Germinal center (tissue), 1 donor: ENCODE data around the gene GSTT4.
"Not testable (repeated sequence)": the region's sequence is repeated elsewhere in the genome, so short reads cannot be mapped to it uniquely, and the experiment has no call there.

ENCODE experiments used
- DNase-seq: peaks from one replicate; pipeline ENCODE4 v3.0.0; 2012; ENCODE audit warnings: mixed read lengths, low spot score

Gene GSTT4

DNA sequence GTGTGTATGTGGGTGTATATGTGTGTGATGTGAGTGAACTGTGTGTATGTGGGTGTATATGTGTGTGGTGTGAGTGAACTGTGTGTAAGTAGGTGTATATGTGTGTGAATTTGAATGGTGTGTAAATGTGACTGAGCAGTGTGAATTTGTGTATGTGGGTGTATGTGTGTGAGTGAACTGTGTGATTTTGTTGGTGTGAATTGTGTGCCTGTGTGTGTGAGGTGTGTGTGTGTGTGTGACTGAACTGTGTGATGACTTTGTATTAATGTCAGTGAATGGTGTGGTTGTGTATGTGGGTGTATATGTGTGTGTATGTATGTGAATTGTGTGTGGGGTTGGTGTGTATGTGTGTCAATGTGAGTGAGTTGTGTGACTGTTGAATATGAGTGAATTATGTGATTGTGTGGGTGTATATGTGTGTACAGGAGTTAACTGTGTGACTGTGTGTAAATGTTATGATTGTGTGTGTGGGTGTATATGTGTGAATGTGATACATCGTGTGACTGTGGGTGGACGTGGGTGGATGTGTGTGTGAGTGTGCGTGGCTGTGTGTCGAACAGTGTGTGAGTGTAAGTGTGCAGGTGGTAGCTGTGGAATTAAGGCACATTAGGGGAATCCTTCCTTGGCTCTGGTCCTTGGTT lies 18.6 kb downstream of the GSTT4 start:
- not testable (repeated sequence) for DNase-seq

DNA sequence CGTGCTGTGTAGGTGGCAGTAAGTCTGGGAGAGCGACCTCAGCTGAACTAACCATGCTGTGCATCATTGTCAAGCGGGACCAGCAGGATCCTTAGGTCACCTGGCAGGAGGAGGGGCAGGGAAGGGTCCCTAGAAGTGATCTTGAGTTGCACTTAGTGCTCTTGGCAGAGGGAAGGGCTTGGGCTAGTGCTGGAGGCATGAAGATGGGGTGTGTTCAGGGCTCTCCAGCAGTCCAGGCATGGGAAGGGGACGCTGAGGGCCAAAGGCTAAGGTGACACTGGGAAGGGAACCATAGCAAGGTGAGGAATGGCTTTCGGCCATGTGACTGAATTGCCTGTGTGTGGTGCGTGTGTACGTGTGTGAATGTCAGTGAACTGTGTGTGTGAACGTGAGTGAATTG lies 19.2 kb downstream of the GSTT4 start:
- DNase-seq: not testable (repeated sequence)

DNA sequence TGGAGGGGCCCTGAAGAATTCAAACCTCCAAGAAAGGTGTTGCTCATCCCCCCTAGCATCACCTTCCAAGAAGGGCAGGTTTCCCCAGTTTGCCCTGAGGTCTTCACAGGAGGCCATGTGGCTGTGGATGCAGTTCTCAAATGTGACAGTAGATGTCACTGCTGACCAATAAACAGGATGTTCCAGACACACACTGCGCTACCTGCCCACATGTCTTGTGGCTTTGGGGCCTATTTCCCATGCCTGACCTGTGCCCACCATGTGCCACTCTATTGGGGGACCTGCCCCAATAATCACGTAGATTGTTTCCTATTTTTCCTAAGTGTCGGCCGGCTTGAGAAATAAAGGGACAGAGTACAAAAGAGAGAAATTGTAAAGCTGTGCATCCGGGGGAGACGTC lies 20.8 kb downstream of the GSTT4 start:
- DNase-seq: peak; percentile 13

DNA sequence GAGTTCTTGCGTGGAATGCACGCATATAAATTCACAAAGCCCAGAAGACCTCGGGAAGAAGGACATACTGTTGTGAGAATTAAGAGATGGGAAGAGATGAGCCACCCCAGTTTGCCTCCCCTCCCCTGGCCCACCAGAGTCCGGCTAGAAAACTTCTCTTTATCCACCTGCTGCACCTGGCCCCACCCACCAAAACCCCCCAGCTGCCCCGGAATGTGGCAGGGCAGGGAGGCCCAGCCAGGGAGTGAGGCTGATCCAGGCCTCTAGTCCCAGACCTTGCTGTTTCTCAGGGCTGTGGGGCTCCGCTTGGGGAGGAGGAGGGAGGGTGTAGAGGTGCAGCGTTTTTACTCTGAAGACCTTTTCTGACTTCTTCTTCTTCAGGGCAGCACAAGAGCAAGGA lies 24.7 kb downstream of the GSTT4 start:
- DNase-seq: not testable (repeated sequence)

DNA sequence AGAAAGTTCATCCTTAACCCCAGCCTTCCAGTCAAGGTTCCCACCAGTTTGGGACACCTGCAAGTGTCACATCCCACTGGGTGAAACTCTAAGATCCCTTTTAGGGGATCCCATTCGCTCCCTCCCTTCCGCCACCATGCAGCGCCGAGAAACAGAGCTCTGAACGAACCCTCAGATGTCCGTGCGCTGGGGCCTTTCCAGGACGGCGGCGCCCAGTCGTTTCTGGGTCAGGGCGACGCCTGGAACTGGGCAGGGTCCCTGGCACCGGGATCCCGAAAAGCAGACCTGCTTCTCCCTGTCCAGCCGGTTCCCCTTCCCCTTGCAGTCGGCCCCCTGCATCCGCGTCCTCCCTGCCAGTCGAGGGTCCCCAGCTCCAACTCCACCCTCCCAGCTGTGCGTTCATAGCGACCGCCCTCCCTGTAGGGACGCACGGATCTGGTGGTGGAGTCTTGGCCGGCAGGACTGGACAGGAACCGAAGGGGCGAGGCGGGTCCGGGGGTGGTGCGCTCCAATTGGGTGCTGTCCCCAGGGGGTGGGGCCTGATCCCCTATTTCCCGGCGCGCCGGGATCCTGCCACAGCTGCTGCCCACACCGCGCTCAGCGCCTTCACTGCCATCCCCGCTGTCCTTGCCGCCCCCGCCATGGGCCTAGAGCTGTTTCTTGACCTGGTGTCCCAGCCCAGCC lies 25.6 kb downstream of the GSTT4 start, which contains the start of gene GSTT2:
Gene GSTT2 (plus strand): TSS at position 578 of the 684 bp plus-strand sequence.
- not testable (repeated sequence) for DNase-seq

DNA sequence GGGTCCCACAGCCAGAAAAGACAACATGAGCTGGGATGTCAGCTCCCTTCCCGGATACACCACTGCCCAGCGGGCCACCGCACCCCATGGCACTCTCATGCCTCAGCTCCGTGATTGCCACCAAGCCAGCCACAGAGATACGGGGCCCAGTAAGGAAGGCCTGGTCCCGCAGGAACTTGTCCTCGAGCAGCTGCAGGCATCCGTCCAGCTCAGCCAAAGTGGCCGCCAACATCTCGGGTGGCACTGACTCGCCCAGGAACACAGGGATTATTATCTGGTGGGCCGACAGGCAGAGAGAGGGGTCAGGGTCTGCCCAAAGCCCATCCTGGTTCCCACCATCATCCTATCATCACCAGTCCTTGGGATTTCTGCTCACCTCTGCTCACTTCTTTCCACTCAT lies 27.9 kb downstream of the GSTT4 start:
- not testable (repeated sequence) for DNase-seq

DNA sequence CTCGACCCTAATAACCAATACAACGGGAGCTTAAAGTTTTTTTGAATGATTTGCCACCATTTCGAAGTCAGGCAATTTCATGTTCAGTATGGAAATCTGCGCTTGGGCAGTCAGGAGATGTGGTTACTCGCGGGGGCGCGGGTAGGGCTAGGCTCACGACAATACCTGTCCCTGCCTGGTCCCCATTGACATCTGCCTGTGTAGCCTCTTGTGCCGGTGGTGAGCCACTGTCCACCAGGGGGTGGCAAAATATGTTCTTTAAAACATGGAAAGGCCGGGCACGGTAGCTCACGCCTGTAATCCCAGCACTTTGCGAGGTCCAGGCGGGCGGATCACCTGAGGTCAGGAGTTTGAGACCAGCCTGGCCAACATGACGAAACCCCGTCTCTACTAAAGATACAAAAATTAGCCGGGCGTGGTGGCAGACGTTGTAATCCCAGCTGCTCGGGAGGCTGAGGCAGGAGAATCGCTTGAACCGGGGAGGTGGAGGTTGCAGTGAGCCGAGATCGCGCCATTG lies 30.4 kb downstream of the GSTT4 start:
- DNase-seq: not testable (repeated sequence)

DNA sequence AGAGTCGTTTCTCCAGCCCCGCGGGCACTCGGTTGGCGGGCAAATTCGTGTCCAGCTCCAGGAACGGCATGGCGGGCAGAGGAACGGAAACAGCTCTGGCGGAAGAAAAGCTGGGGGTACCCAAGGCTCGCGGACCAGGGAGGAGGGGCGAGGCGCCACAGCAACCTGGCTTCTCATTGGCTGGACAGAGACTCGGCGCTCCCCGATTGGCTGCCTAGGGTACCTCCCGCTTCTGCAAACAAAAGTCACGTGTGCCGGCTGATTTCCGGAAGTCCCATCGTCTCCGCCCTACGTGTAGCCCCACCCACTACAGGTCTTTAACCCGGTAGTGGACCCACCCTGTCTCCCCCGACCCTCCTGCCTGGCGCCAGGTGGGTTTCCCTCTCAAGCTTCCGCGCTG lies 30.9 kb downstream of the GSTT4 start, which contains the start of gene DDT:
Gene DDT (minus strand): TSS at position 97 of the 400 bp plus-strand sequence. CDS start 27 bp downstream, at position 70.
- DNase-seq: not testable (repeated sequence)

DNA sequence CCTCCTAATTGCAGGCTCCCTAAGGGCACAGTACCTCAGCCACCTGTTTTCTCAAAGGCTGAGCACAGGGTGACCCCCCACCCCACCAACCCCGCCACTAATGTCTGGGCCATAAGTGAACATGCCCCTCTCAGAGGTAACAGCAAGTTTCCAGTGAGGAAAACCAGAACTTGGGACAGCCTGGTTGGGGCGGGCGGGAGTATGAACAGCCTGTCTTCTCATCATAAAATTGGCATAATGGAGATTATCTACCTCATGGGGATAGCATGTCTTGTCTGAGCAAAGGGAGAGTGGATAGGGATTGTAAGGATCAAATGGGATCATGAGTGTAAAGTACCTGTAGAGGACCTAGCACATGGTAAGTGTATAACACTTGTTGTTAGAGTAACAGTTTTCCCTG lies 33.3 kb downstream of the GSTT4 start:
- not testable (repeated sequence) for DNase-seq

DNA sequence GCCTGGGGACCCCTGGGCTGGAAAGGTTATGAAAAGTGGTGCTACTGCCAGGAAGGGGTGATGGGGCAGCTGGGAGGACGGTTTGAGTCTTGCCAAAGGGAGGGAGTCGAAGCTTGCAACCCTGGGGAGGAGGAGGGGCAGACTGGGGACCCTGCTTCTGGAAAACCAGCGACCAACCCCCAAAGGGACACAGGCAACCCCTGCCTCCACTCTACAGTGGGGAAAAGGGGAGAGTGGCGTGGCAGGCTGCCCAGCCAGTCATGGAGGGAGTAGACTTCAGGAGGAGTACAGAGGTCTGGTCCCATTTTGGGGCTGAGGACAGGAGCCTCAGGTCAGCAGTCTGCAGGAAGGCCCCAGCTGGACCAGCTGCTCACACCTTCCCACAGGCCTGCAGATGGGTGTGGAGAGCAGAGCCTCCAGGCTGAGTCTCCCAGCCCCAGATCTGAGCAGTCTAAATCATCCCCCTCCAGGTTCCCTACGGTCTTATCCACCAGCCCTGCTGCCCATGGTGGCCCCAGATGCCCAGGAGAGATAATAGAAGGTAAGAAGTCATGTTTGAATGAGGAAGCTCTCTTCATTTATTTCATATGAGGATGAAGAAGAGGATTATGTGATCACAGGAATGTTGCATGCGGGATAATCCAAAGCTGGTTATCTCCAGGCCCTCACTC lies 34.3 kb downstream of the GSTT4 start:
- no peak for DNase-seq

DNA sequence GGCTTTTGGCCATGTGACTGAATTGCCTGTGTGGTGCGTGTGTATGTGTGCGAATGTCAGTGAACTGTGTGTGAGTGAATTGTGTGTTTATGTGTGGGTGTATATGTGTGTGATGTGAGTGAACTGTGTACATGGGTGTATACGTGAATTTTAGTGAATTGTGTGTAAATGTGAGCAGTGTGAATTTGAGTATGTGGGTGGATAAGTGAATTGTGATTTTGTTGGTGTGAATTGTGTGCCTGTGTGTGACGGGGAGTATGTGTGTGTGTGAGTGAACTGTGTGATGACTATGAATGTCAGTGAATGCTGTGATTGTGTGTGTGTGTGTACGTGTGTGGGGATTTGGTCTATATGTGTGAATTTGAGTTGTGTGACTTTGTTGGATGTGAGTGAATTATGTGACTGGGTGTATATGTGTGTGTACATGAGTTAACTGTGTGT lies 35.0 kb downstream of the GSTT4 start:
- no peak for DNase-seq

DNA sequence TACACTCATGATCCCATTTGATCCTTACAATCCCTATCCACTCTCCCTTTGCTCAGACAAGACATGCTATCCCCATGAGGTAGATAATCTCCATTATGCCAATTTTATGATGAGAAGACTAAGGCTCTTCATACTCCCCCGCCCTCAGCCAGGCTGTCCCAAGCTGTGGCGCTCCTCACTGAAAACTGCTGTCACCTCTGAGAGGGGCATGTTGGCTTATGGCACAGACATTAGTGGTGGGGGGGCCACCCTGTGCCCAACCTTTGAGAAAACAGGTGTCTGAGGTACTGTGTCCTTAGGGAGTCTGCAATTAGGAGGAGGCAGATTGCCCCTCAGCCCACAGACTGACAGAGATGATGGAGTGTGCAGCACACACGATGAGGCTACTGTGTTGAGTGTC lies 36.2 kb downstream of the GSTT4 start:
- no peak for DNase-seq

DNA sequence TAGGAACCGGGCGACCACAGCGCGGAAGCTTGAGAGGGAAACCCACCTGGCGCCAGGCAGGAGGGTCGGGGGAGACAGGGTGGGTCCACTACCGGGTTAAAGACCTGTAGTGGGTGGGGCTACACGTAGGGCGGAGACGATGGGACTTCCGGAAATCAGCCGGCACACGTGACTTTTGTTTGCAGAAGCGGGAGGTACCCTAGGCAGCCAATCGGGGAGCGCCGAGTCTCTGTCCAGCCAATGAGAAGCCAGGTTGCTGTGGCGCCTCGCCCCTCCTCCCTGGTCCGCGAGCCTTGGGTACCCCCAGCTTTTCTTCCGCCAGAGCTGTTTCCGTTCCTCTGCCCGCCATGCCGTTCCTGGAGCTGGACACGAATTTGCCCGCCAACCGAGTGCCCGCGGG lies 38.7 kb downstream of the GSTT4 start, which contains the start of gene DDTL:
Gene DDTL (plus strand): TSS at position 321 of the 400 bp plus-strand sequence. CDS start 27 bp downstream, at position 348.
- not testable (repeated sequence) for DNase-seq

DNA sequence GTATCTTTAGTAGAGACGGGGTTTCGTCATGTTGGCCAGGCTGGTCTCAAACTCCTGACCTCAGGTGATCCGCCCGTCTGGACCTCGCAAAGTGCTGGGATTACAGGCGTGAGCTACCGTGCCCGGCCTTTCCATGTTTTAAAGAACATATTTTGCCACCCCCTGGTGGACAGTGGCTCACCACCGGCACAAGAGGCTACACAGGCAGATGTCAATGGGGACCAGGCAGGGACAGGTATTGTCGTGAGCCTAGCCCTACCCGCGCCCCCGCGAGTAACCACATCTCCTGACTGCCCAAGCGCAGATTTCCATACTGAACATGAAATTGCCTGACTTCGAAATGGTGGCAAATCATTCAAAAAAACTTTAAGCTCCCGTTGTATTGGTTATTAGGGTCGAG lies 39.2 kb downstream of the GSTT4 start:
- not testable (repeated sequence) for DNase-seq

DNA sequence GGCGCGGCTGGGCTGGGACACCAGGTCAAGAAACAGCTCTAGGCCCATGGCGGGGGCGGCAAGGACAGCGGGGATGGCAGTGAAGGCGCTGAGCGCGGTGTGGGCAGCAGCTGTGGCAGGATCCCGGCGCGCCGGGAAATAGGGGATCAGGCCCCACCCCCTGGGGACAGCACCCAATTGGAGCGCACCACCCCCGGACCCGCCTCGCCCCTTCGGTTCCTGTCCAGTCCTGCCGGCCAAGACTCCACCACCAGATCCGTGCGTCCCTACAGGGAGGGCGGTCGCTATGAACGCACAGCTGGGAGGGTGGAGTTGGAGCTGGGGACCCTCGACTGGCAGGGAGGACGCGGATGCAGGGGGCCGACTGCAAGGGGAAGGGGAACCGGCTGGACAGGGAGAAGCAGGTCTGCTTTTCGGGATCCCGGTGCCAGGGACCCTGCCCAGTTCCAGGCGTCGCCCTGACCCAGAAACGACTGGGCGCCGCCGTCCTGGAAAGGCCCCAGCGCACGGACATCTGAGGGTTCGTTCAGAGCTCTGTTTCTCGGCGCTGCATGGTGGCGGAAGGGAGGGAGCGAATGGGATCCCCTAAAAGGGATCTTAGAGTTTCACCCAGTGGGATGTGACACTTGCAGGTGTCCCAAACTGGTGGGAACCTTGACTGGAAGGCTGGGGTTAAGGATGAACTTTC lies 44.0 kb downstream of the GSTT4 start, which contains the start of gene GSTT2B:
Gene GSTT2B (minus strand): TSS at position 112 of the 688 bp plus-strand sequence. CDS start 64 bp downstream, at position 48.
- not testable (repeated sequence) for DNase-seq

DNA sequence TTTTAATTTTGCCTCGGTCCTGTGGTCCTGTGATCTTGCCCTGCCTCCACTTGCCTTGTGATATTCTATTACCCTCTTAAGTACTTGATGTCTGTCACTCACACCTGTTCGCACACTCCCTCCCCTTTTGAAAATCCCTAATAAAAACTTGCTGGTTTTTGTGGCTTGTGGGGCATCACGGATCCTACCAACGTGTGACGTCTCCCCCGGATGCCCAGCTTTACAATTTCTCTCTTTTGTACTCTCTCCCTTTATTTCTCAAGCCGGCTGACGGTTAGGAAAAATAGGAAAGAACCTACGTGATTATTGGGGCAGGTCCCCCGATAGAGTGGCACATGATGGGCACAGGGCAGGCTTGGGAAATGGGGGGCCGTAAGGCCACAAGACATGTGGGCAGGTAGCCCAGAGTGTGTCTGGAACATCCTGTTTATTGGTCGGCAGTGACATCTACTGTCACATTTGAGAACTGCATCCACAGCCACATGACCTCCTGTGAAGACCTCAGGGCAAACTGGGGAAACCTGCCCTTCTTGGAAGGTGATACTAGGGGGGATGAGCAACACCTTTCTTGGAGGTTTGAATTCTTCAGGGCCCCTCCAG lies 48.9 kb downstream of the GSTT4 start:
- peak; percentile 42 for DNase-seq

DNA sequence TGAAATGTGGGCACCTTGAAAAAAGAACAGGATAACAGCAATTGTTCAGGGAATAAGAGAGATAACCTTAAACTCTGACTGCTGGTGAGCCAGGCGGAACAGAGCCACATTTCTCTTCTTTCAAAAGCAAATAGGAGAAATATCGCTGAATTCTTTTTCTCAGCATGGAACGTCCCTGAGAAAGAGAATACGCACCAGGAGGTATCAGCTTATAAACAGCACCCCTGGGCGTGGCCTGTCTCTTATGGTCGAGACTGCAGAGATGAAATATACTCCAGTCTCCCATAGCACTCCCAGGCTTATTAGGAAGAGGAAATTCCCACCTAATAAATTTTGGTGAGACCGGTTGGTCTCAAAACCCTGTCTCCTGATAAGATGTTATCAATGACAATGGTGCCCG lies 49.4 kb downstream of the GSTT4 start:
- DNase-seq: not testable (repeated sequence)

DNA sequence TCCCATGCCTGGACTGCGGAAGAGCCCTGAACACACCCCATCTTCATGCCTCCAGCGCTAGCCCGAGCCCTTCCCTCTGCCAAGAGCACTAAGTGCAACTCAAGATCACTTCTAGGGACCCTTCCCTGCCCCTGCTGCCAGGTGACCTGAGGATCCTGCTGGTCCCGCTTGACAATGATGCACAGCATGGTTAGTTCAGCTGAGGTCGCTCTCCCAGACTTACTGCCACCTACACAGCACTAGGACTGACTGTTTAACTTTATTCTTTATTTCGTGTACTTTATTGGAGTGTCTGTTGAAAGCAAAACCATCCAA lies 50.3 kb downstream of the GSTT4 start:
- not testable (repeated sequence) for DNase-seq

DNA sequence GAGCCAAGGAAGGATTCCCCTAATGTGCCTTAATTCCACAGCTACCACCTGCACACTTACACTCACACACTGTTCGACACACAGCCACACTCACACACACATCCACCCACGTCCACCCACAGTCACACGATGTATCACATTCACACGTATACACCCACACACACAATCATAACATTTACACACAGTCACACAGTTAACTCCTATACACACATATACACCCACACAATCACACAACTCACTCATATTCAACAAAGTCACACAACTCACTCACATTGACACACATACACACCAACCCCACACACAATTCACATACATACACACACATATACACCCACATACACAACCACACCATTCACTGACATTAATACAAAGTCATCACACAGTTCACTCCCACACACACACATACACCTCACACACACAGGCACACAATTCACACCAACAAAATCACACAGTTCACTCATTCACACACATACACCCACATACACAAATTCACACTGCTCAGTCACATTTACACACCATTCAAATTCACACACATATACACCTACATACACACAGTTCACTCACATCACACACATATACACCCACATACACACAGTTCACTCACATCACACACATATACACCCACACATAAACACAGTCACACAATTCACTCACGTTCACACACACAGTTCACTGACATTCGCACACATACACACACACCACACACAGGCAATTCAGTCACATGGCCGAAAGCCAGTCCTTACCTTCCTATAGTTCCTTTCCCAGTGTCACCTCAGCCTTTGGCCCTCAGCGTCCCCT lies 50.9 kb downstream of the GSTT4 start:
- not testable (repeated sequence) for DNase-seq

DNA sequence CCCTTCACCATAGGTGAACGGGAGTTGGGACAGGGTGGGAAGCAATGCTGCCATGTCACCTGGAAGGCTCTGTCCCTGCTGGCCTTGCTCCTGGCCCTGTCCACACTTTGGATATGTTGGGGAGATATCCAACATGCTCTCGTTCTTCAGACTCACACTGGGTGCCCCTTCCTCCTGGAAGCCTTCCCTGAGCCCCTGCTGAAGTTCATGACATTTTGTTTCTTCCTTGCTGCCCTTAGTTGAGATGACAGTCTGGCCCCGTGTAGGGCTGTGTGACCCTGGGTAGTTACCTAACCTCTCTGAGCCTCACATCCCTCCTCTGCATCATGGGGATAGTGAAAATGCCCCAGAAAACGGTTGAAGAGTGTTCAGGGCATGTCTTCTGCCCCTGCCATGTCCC lies 51.8 kb downstream of the GSTT4 start:
- DNase-seq: not testable (repeated sequence)
